Activated CD4-positive, alpha-beta T cell treated with anti-CD3 and anti-CD28 coated beads for 48 hours (primary cell): ENCODE results near the gene HMCN1.

ENCODE experiments used
- DNase-seq: peaks from one replicate; pipeline ENCODE4 v3.0.0-alpha.2; 2020

Gene HMCN1

DNA sequence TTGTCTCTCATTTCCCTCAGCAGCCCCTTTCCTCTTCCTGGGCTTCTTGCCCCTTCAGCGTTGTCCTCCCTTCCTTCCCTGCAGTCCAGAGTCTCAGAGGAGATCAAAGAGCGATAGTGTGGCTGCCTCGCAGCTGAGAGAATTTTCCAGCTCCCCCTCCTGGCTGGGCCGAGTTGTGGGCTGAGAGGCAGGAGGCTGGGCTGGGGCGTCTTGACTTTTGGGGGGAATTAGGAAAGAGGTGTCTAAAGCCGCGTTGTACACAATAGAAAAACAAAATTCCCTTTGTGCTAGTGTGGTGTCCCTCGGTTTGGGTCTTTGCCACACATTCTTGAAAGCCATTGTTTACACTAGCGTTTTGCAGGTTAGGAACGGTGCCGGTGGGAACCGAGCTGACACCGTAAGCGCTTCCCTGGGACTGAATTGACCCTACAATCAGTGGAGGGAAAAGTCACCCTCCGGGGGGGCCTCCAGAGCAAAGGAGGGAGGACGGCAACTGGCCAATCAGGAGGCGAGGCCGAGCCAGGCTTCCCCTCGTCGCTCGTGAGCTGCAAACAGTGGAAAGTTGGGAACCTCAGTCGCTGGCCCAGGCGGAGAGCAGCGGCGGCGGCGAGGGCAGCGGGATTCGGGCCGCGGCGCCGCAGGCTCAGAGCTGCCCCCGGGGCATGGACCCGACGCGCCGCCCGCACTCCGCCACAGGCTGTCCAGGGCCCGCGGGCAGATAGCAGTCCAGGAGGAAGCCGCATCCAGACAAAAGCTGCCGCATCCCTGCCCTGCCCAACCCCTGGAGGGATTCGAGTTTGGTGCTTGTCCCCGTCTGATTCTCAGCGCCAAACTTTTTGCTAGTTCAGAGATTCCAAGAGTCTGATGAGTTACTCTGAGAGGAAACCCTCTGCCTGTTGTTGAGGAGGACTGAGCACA is at the start of gene HMCN1:
TSS of gene HMCN1 (plus strand) at position 574 of the 918 bp plus-strand sequence. CDS start 389 bp downstream, outside the sequence.
- DNase-seq = peak; percentile 32

DNA sequence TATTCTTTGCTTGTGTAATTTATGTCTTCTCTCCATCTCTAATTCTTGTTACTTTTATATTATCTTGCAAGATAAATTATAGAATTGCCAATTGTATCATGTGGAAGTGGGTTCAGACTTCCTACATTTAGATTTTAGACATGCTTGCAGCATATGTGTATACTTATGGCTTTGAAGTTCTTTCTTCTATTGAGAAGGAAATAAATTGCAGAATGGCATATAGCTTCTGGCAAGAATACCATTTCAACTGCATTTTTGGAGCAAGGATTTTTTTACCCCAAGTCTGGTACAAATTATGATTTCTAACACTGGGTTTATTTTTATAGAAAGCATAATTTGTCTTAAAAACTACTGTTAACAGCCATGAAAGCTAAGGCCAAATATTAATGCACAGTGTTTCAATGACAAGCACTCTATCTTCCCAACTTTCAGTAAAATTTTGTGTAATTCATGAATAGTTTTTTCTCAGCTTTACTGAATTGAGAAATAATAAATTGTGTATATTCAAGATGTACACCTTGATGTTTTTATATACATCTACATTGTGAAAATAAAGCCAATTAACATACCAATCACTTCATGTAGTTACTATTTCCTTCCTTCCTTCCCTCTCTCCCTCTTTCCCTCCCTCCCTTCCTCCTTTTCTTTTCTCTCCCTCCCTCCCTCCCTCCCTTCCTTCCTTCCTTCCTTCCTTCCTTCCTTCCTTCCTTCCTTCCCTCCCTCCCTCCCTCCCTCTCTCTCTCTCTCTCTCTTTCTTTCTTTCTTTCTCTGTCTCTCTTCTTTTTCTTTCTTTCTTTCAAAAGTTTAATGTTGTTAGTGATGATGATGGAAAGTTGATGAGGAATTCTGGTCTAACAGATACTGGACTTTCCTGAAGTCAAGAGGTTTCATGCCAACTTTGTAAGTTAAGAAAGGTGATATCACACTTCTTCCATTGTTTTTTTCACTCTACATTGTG is 47.1 kb upstream of the HMCN1 start:
- no peak for DNase-seq

DNA sequence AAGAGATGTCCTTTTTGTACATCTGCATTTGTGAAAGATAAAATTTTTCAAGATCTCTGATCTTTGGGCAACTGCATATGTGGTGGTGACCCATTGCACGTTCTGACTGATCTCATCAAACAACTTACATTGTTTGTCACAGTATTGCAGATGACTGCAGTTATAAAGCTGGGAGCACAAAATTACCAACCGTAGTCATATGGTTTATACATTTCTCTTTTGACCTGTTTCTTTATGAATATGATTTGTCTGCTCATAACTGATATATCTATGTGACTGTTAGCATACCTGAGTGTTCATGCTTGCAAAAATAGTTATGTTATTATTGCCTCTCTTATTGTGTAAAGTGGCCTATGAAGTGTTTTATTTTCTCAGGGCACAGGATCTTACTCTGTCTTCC is 43.7 kb upstream of the HMCN1 start:
- DNase-seq = no peak

DNA sequence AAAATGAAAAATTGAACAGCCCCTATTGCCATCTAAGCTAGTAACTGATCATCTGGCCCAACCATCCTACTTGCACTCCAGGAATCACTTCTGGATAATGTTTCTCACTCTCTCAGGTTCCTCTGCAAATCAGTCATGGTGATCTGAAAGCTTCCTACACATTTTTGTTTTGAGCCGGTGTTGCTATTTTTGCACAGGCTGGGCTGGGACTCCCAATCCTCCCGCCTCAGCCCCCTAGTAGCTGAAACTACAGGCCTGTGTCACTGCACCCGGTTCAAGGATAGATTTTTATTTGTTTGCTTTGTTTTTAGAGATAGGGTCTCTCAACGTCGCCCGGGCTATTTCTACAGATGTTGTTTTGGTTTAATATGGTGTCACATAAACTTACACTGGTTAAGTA is 40.5 kb upstream of the HMCN1 start:
- no peak for DNase-seq

DNA sequence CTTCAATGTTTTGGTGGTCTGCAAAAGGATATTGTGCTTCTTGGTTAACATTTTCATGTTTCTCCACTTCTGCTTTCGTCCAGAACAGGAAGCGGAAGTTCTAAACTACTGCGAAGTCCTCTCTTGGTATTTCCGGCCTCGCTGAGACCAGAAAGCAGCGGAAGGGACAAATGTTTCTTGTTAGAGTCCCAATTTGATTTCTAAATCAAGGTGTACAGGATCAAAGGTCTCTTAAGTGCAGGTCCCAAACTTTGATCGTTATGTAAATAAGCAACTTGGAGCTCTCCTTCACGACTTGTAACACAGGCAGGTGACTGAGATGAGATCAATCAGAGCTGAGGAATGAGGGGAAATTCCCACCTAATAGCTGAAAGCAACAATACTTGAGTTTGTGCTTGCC is 40.1 kb upstream of the HMCN1 start:
- peak; percentile 31 for DNase-seq

DNA sequence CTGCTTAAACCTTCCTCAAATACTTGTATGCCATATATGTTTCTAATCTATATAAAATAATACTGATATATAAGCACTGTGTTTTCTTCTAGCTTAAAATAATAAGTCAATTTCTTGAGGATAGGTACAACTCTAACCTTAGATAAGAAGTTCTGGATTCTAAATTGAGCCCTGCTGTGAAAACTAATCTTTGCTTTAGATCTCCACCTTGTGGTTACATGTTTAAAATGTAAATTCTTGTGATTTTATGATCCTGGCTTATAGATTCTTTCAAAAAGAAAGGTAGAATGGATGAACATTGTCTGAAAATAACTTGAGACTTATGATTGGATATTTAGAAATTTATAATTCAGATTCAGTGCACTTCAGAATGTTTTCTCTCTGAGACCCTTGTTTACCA is 38.9 kb upstream of the HMCN1 start:
- no peak for DNase-seq

DNA sequence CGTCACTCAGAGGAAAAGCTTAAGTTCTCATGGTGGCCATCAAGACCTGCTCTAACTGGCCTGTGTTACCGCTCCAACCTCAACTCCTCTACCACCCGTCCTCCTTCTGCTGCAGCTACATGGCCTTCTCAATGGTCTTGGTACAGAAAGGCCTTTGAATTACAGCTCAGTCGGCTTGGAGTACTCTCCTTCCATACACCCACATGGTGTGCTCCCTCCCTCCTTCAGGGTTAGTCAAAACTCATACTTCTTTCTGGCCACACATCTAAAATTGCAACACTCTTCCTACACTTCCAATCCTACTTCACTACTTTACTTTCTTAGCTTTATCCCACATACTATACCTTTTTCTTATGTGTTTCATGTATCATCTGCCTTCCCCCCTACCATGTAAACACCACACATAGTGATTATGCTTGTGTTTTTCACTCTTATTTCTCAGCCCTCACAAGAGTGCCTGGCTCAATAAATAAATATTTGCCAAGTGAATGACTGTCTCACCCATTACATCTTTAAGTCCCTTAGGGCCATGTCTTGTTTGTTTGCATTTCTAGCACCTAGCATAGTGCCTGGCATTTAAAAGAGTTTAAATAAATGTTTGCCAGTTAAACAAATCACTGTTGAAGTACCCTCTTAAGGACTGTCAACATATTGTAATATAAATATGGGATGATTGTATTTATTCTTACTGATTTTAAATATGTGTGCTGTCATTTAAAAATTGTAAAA is 37.6 kb upstream of the HMCN1 start:
- DNase-seq = no peak

DNA sequence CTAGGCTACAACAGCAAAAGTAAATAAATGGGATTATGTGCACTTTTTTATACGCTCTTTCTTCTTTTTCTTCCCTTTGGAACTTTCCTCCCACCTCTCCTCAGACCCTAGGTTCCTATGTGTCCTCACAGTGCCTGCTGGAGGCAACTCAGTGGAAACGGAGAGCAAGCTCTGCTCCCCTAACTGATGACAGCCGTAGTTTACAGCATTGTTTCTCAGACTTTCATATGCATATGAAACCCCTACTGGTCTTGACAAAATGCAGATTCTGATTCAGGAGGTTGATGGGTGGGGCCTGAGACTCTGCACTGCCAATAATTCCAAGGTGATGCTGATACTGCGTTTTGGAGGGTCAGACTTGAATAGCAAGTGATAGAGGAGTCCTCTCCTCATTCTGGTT is 34.3 kb upstream of the HMCN1 start:
- DNase-seq = no peak

DNA sequence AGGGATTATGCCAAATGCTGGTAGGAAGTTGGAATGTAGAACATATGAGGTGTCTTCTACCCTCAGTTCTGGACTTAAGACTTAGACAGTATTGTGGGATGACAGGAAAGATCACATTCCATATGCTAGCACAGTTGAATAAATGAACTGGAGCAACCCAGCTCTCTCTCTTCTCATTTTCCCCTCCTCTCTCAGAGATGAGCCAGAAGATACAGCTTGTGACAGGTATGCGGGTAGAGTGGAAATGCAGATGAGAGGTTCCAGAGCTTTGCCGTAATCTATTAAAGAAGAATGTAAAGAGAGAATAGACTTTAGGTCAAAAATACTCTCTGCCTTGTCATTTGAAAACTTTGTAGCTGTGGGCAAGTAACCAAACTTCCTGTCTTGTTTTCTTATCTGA is 32.5 kb upstream of the HMCN1 start:
- DNase-seq = no peak

DNA sequence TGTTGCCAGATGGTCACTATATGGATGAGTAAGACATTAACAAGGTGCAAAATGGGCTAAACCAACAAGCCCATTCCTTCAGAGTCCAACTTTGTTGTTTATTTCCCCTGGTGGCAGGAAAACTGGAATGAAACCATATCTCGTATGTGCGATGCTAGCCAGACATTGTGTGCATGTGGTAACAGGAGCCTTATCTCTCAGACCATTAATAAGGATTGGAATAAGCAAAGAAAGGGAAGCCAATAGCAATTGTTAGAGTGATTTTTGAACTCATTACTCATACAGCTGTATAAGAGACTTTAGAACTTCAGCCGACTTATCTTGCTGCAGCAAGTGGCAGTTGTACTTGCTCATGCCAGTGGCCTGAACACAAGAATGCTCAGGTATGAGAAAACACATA is 30.0 kb upstream of the HMCN1 start:
- DNase-seq = no peak

DNA sequence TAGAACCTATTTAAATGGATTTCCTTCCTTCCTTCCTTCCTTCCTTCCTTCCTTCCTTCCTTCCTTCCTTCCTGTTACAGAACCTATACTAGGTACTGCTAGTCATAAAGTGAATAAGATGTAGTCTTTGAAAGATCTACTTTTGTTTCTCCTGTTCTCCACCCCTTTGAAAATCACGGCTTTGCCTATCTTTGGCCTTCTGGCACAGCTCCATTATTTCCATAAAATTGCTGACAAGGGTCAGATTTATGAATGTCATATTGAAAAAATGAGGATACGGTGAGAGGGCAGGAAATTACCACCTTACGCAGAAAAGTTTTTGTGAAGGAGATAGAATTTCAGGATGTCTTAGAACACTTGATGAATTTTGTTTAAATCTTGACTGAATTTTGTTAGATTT is 18.1 kb upstream of the HMCN1 start:
- no peak for DNase-seq

DNA sequence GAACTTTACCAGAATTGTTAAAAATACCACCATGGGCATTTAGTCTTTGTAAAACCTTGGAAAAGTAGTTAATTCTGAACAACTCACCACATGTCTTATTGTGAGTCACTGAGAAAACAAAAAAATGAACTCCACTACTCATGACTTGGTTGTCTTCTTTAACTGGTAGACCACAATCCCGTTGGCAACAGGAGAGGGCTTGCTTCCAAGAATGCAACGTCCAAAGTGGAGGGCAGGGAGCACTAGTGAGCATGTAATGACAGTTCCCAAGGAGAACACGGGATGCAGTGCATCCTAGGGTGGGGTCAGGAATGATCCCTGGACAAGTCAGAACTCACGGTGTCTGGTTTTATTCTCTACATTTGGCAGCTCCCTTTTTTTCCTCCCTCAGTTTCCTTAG is 15.2 kb upstream of the HMCN1 start:
- DNase-seq = no peak

DNA sequence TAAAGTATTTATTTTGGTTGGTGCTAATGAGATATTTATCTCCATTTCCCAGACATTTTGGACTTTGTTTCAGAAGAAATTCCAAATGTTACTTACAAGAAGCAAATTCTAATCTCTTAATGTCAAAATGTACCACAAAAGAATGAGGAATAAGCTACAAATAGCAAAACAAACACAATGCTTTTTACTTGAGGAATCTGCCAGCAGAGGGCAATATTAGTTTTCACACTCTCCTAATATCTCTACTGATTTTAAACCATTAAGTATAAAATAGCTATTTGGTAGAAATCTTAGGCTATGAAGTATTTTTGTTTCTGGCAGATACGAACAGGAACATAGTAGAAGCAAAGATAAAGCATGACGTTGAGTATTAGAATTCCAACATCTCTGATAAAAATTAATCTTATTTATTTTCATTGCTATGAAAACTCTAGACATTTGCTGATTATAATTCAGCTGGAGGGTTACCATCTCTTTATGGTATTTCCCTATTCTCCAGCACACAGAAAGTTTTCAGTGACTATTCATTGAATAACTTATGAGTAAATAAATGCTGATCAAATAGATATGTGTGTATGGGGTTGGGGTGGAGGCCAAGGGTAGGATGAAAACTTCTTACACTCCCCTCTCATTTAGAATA is 13.4 kb upstream of the HMCN1 start:
- no peak for DNase-seq

DNA sequence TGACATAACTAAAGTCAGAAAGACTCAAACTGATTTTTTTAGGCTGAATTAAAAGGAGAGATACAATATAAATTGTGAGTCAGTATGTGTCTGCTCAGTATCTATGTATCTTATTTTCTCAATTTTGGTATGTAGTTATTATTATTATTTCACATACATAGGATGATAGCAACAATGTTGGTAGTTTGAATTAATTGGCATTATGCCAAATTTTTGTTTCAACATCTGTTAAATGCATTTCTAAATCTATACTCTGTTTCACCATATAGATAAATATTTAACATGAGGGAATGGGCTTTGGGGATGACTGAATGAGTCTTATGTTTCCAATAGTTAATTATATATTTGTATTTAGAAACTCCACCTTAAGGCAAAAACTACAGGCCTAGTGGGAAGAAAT is 12.6 kb upstream of the HMCN1 start:
- no peak for DNase-seq

DNA sequence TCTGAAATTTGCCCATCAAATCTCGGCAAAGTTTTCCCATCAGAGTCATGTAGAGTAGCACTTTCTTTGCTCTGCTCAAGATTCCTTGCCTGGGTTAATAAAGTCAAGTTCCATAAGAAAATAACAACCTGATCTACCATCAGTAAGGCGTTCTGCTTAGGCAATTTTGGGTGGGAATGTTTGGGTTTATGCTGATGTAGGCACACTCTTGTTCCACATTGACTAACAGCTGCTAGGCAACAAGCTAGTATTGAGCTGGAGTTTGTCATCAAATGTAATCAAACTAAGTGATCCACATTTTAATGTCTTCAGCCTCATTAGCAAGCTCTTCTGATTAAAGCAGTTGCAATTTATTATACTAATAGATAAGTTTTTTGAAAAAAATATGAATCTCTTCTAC is 12.1 kb upstream of the HMCN1 start:
- DNase-seq = no peak

DNA sequence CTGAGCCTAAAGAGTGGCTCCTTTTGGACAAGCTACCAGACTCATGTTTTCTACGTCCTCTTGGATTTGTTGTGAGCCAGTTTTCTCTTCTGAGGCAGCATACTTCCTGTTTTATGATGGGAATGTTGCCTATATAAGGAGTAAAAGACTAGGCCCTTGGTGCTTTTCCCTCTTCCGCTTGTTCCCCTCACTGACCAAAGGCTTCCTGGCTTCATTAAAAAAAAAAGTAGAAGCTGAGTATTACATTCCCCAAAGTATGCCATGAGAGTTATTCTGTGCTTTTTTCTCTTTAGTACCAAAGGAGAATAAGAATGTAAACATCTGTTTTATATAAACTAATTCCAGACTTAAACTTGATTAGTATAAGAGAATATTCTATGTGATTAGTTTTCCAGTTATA is 6.5 kb upstream of the HMCN1 start:
- no peak for DNase-seq

DNA sequence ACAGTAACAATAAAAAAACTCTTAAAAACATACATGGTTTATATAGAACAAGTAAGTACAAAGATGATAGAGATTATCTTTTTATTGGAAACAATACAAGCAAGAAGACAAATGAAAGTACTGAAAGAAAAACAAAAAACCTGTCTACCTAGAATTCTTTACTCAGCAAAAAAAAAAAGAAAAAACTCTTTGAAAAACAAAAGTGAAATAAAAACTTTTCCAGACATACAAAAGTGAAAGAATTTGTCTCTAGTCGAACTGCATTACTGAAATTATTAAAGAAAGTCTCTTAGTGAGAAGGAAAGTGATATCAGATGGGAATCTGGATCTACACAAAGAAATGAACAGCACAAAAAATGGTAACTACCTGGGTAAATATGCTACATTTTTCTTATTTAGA is 2.7 kb upstream of the HMCN1 start:
- no peak for DNase-seq

DNA sequence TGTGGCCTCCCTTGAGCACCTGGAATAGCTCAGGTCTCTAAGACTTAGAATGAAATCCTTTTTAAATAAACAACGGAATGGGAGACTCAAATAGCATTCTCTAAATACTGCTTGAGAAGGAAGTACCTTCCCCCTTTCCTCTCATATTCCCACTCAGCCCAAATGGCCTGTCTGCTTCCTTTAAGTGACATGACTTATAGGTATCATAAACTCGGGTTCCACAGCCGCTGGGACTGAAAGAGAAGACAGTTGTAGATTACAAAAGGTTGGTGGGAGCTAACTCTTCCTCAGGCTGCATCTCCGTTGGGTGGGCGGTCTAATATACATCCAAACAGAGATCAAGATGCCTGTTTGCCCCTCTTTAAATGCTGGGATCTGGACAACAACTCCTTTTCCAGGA is 1.2 kb upstream of the HMCN1 start:
- DNase-seq = no peak

DNA sequence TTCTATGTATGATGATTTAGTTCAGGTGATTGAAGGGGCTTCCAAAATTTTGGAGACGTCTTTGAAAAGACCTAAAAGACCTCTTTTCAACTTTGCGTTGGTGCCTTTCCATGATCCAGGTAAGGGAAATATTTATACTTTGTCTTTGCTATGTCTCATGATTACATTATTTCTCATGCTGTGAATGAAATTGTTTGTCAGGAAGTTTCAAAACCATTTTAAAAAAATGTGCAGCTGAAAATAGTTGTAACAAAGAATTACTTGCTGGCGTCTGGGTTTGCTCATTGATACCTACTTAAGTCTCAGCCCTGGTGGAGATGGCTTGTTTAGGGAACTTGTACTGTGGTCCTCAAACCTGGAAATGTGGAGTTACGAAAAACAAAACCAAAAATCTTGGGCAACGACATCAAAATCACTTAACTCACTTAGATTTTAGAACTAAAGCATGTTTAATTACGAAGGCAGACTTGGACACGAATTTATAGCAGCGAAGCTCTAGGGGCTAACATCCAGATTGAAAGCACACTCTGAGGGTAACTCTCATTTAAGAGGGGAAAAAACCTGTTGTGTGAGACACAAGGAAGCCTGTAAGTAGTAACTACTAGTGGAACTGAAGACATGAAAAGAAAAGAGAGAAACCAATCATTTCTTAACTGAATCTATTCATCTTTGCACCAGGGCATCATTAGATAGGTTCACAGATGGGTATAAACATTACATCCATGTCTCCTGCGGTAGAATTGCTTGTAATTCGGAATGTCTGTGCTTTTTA is 924 bp downstream of the HMCN1 start:
- DNase-seq = no peak

DNA sequence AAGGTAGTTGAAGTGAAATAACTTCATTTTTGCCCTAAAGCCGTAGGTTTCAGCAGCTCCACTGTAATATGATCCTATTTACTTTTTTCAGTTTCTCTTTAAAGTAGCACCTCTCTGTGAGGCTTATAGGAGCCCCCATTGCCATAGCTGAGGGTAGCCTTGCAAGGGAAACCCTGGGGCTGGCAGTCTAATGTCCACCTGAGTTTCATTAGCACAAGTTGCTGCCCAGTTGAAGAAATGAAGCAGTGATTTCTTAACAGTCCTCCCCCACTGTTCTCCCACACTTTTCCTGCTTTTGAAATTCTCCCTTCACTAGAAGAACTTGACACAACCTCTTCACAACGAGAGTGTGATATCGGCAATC is 1.5 kb downstream of the HMCN1 start:
- no peak for DNase-seq

DNA sequence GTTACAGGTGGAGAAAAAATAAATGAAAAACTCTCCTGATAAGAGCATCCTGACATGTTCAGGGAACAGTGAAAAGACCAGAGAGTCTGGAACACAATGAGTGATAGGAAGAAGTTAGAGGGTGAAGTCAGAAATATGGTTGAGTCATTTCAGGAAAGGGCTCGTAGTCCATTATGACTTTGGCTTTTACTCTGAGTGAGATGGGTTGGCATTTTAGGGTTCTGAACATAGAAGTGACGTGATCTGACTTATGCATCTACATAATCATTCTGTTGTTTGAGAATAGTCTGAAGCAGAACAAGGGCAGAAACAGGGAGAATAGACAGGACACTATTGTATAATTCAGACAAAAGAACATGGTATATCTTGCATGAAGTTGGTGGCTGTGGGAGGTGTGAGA is 5.8 kb downstream of the HMCN1 start:
- DNase-seq = no peak

DNA sequence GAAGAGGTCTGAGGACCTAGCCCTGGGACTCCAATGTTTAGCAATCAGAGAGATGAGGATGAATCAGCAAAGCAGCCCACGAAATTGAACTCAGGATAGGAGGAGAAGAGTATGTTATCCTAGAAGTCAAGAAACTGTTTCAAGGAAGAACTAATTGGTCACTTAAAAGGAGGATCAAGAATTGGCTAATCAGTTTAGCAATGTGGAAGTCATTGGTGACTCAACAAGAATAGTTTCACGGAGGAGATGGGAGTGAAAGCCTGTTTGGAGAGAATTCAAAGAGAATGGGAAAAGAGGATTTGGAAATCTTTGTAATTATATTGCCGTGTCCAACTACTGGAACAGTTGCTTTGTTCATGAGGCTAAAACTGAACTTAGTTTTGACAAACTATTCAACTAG is 7.4 kb downstream of the HMCN1 start:
- DNase-seq = no peak
